ENCODE results near the gene SLX1A. TPM values are rescaled to one million over a fixed set of nuclear protein-coding genes. Genes with fewer than 3 reads are reported as not detected.
"Not testable (repeated sequence)": the region's sequence is repeated elsewhere in the genome, so short reads cannot be mapped to it uniquely, and the experiment has no call there.

SLX1A gene
- total RNA-seq, 4 donors from 2014 or later: 118 to 327 (median 158) TPM

DNA sequence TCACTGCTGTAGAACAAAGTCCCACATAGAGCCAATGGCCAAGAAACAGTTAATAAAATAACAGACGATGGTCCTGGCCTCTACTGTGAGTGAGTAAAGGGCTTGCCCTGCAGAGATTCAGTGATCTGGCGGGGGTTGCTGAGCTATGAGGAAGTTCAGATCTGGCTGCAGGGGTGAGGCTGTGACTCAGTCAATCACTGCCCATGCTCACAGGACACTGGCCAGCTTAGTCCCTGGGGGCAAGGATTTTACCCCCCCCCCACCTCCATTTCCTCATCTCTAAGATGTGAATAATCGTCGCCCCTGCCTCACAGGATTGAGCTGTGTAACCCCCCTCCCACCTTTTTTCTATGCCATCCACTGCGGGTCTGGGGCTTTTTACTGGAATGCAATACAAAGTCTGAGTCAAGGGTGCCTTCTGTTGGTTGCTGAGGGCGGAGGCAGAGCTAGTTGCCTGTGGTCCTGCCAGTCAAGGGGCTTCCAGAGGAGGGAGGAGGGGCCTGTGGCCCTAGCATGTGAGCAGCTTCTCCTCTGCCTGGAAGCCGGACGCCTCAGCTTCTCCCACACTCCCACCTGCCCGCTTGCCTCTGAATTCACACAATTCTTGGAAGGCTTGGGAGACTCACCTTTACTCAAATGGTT is 13.5 kb downstream of the SLX1A start:
- in situ Hi-C loops (cut with MboI; ENCODE audit: low pct_ligation_motif_present in 1 of 4, low pct_unique_long_range_greater_than_20kb in 1 of 4, low sequenced_read_pairs in 3 of 4); H3K27ac ChIP-seq; H3K4me3 ChIP-seq; H3K9me3 ChIP-seq; H3K36me3 ChIP-seq; H3K27me3 ChIP-seq; H3K4me1 ChIP-seq; intact Hi-C loops (cut with DNase I; ENCODE audit: low total_unique reads): not testable (repeated sequence)
- peak; percentile 28 for DNase-seq
- WGBS, 2 donors (ENCODE audit: low coverage in 1 of 2): no CpG with 5 or more reads among the region's 9 CpGs

DNA sequence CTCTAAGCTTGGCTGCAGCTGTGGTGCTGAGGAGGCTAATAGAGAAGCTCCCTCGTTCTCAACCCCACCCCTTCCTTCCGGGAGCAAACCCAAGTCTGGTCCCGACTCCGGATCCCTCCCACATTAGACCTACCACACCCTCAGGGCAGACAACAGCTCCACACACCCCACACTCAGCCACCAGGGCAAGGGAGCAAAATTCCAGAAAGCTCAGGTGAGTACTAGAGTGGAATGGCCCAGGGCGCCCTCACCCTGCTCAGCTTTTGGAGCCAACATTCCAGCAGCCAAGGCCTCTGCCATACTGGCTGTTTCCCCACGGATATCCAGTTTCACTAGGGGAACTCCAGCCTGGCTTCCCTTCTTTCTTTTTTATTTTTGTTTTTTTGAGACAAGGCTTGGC is 15.4 kb downstream of the SLX1A start:
- H3K4me3 ChIP-seq; H3K4me1 ChIP-seq; H3K9me3 ChIP-seq; H3K27me3 ChIP-seq; in situ Hi-C loops (cut with MboI; ENCODE audit: low pct_ligation_motif_present in 1 of 4, low pct_unique_long_range_greater_than_20kb in 1 of 4, low sequenced_read_pairs in 3 of 4); H3K27ac ChIP-seq; intact Hi-C loops (cut with DNase I; ENCODE audit: low total_unique reads); H3K36me3 ChIP-seq: not testable (repeated sequence)
- WGBS, 2 donors (ENCODE audit: low coverage in 1 of 2): 15% methylated on average over 4 of the region's 6 CpGs; no CpG with 5 or more reads in 1 of the 2 donors
- DNase-seq: peak; percentile 70

DNA sequence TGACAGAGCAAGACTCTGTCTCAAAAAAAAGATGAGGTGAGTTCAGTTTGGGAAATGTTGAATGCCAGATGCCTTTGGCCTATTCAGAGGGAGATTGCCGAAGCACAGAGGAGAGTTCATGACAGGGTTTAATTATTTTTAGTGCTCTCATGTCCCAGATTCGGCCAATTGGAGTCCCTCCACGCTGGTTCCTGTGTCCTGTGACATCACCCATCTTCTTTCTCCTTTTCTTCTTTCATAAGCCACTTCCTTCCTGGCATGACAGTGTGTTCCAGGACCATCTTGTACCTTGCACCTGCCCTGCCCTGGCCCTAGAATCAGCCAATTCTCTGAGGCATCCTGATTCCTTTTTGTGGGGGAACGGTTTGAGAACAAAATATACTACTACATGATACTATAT is 17.7 kb downstream of the SLX1A start:
- H3K27ac ChIP-seq; H3K9me3 ChIP-seq; H3K4me3 ChIP-seq; DNase-seq; H3K4me1 ChIP-seq; in situ Hi-C loops (cut with MboI; ENCODE audit: low pct_ligation_motif_present in 1 of 4, low pct_unique_long_range_greater_than_20kb in 1 of 4, low sequenced_read_pairs in 3 of 4); intact Hi-C loops (cut with DNase I; ENCODE audit: low total_unique reads); H3K36me3 ChIP-seq; H3K27me3 ChIP-seq: not testable (repeated sequence)
- WGBS, 2 donors (ENCODE audit: low coverage in 1 of 2): no CpG with 5 or more reads among the region's 4 CpGs

DNA sequence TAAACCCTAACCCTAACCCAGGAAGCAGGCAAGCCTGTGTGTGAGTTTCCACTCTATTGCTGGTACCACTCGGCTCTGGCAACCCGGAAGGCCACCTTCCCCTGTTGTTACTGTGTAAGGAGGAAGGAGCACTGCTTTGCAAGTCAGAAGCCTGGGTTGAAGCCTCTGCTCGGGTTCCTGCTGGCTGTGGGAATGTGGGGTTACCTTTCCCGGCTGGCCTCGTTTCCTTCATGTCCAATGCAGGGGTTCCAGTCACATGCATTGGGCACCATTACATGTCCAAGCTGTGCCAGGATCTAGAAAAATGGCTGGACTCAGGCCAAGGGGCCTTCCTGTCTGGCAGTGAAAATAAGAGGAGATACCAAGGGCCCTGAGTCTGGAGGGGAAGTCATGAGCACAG is 23.4 kb downstream of the SLX1A start:
- intact Hi-C loops (cut with DNase I; ENCODE audit: low total_unique reads); H3K9me3 ChIP-seq; H3K4me1 ChIP-seq; H3K4me3 ChIP-seq; H3K27me3 ChIP-seq; H3K27ac ChIP-seq; in situ Hi-C loops (cut with MboI; ENCODE audit: low pct_ligation_motif_present in 1 of 4, low pct_unique_long_range_greater_than_20kb in 1 of 4, low sequenced_read_pairs in 3 of 4); H3K36me3 ChIP-seq: not testable (repeated sequence)
- peak; percentile 1 for DNase-seq
- WGBS, 2 donors (ENCODE audit: low coverage in 1 of 2): 85% methylated on average over 5 of the region's 5 CpGs; no CpG with 5 or more reads in 1 of the 2 donors

Small RNA genes within 50 kb of the gene (small RNA-seq; reads per million reads assigned to genes)
- gene AC106782.4: 0 reads per million in 4 donors

Other genes with a start within 250 kb of the SLX1A start
- gene TMEM219, start 231.8 kb upstream of the SLX1A start, total RNA-seq: 100 to 1,000 TPM; 149 to 210 (median 158) TPM
- 100 to 1,000 TPM in 1 of 4 donors, 10 to 100 TPM in 3; 54.6 to 103 (median 68.1) TPM for gene TAOK2, start 220.0 kb upstream of the SLX1A start, total RNA-seq
- 10 to 100 TPM in 2 of 4 donors, 1 to 10 TPM in 2; 1.8 to 11.7 (median 8.8) TPM for gene HIRIP3, start 198.3 kb upstream of the SLX1A start, total RNA-seq
- gene INO80E, start 197.6 kb upstream of the SLX1A start, total RNA-seq: 10 to 100 TPM; 65.6 to 94.3 (median 73.0) TPM
- gene DOC2A, start 182.8 kb upstream of the SLX1A start, total RNA-seq: 10 to 100 TPM in 1 of 4 donors, 1 to 10 TPM in 3; 7.2 to 28.8 (median 9.7) TPM
- gene C16orf92, start 170.7 kb upstream of the SLX1A start, total RNA-seq: not detected
- not detected for gene TLCD3B, start 162.6 kb upstream of the SLX1A start, total RNA-seq
- 1,000 to 10,000 TPM in 2 of 4 donors, 100 to 1,000 TPM in 2; 778 to 1,392 (median 1,174) TPM for gene ALDOA, start 128.1 kb upstream of the SLX1A start, total RNA-seq
- 10 to 100 TPM; 17.7 to 92.3 (median 74.3) TPM for gene PPP4C, start 117.9 kb upstream of the SLX1A start, total RNA-seq
- 1 to 10 TPM in 1 of 4 donors, under 1 TPM in 1, not detected in 2; 0.82 to 2.2 TPM for gene TBX6, start 102.0 kb upstream of the SLX1A start, total RNA-seq
- 100 to 1,000 TPM in 3 of 4 donors, 10 to 100 TPM in 1; 90.8 to 154 (median 125) TPM for gene YPEL3, start 97.7 kb upstream of the SLX1A start, total RNA-seq
- 10 to 100 TPM in 3 of 4 donors, 1 to 10 TPM in 1; 9.4 to 33.3 (median 30.4) TPM for gene GDPD3, start 80.3 kb upstream of the SLX1A start, total RNA-seq
- gene MAPK3, start 70.7 kb upstream of the SLX1A start, total RNA-seq: 100 to 1,000 TPM; 226 to 448 (median 244) TPM
- gene CORO1A, start 10.3 kb upstream of the SLX1A start, total RNA-seq: 10 to 100 TPM in 3 of 4 donors, 1 to 10 TPM in 1; 5.6 to 30.2 (median 24.0) TPM
- gene BOLA2B, start 209 bp upstream of the SLX1A start, total RNA-seq: 1,000 to 10,000 TPM in 1 of 4 donors, 100 to 1,000 TPM in 2, 10 to 100 TPM in 1; 39.6 to 1,391 (median 605) TPM
- gene SULT1A3, start 5.4 kb downstream of the SLX1A start, total RNA-seq: 100 to 1,000 TPM in 1 of 4 donors, 10 to 100 TPM in 3; 55.4 to 864 (median 58.7) TPM
- 1 to 10 TPM; 2.4 to 6.4 (median 5.2) TPM for gene NPIPB13, start 54.6 kb downstream of the SLX1A start, total RNA-seq
- 10 to 100 TPM; 25.8 to 41.1 (median 33.0) TPM for gene CD2BP2, start 161.4 kb downstream of the SLX1A start, total RNA-seq
- gene TBC1D10B, start 176.6 kb downstream of the SLX1A start, total RNA-seq: 10 to 100 TPM; 32.5 to 62.9 (median 40.3) TPM
- gene MYL11, start 180.9 kb downstream of the SLX1A start, total RNA-seq: 1 to 10 TPM in 1 of 4 donors, not detected in 3; 6.3 TPM
- 1 to 10 TPM; 2.8 to 9.8 (median 4.8) TPM for gene SEPTIN1, start 188.7 kb downstream of the SLX1A start, total RNA-seq
- 10 to 100 TPM in 1 of 4 donors, 1 to 10 TPM in 2, not detected in 1; 5.8 to 10.5 (median 7.0) TPM for gene ZNF48, start 201.5 kb downstream of the SLX1A start, total RNA-seq
- gene ZNF771, start 213.7 kb downstream of the SLX1A start, total RNA-seq: 10 to 100 TPM in 3 of 4 donors, 1 to 10 TPM in 1; 7.4 to 28.1 (median 15.1) TPM
- 10 to 100 TPM; 35.2 to 74.1 (median 50.0) TPM for gene DCTPP1, start 236.2 kb downstream of the SLX1A start, total RNA-seq

Measured in transverse colon (tissue), 4 donors.